Activated CD8-positive, alpha-beta T cell treated with anti-CD3 and anti-CD28 coated beads, Interleukin-2, amount 10 ng/mL, durations not matched to agents 7 days and 5 days (primary cell): ENCODE data around the gene FASTKD1. TPM values are rescaled to one million over a fixed set of nuclear protein-coding genes. Genes with fewer than 3 reads are reported as not detected.
"Not testable (repeated sequence)": the region's sequence is repeated elsewhere in the genome, so short reads cannot be mapped to it uniquely, and the experiment has no call there.

Source experiments
- ATAC-seq: fragments of 150-1000 bp; cut with Tn5 transposase; one replicate; pipeline ENCODE4 v1.10.0; 2021; ENCODE audit warnings: moderate library complexity
- CTCF ChIA-PET: fragments of 350-600 bp; sonication (Branson Sonifier 250); formaldehyde crosslinking; loops from one replicate; lab custom pipeline; 2021; ENCODE audit warnings: antibody characterized with exemption; lab: Charles Lee
- POLR2A ChIA-PET: fragments of 350-600 bp; sonication (Branson Sonifier 250); formaldehyde crosslinking; loops from one replicate; lab custom pipeline; 2021; ENCODE audit warnings: antibody characterized with exemption; lab: Charles Lee
- DNase-seq: peaks from one replicate; pipeline ENCODE4 v3.0.0-alpha.2; 2020
- H3K27ac Mint-ChIP-seq: one replicate; pipeline ENCODE4 v1.8.0; 2021; ENCODE audit warnings: mild to moderate bottlenecking, mixed read lengths
- H3K27me3 Mint-ChIP-seq: one replicate; pipeline ENCODE4 v1.8.0; 2021; ENCODE audit warnings: low read depth, mixed read lengths
- H3K36me3 Mint-ChIP-seq: one replicate; pipeline ENCODE4 v1.8.0; 2021; ENCODE audit warnings: low read depth, mixed read lengths
- H3K4me1 Mint-ChIP-seq: one replicate; pipeline ENCODE4 v1.8.0; 2021; ENCODE audit warnings: low read depth, mixed read lengths
- H3K4me3 Mint-ChIP-seq: one replicate; pipeline ENCODE4 v1.8.0; 2021; ENCODE audit warnings: mild to moderate bottlenecking, mixed read lengths
- H3K9me3 Mint-ChIP-seq: one replicate; pipeline ENCODE4 v1.8.0; 2022; ENCODE audit warnings: mixed read lengths; ENCODE audit not compliant: insufficient read depth
- total RNA-seq, 2 experiments: library from RNA; stranded (reverse); gene quantifications; one replicate each; pipeline ENCODE4 v1.2.3, GENCODE V29; 2021

FASTKD1 gene, protein sequence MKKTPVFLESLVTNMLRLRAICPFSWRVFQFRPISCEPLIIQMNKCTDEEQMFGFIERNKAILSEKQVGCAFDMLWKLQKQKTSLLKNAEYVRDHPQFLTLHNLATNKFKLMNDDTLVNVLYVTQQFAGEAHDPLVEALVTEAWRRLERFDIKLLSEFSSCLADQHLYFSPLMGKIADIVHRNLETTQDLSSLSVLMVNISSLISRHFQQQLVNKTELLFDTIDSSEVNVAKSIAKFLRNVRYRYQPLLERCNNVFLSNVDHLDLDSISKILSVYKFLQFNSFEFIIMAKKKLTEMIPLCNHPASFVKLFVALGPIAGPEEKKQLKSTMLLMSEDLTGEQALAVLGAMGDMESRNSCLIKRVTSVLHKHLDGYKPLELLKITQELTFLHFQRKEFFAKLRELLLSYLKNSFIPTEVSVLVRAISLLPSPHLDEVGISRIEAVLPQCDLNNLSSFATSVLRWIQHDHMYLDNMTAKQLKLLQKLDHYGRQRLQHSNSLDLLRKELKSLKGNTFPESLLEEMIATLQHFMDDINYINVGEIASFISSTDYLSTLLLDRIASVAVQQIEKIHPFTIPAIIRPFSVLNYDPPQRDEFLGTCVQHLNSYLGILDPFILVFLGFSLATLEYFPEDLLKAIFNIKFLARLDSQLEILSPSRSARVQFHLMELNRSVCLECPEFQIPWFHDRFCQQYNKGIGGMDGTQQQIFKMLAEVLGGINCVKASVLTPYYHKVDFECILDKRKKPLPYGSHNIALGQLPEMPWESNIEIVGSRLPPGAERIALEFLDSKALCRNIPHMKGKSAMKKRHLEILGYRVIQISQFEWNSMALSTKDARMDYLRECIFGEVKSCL
- total RNA-seq: 10 to 100 TPM; 42.1 to 52.0 TPM

DNA sequence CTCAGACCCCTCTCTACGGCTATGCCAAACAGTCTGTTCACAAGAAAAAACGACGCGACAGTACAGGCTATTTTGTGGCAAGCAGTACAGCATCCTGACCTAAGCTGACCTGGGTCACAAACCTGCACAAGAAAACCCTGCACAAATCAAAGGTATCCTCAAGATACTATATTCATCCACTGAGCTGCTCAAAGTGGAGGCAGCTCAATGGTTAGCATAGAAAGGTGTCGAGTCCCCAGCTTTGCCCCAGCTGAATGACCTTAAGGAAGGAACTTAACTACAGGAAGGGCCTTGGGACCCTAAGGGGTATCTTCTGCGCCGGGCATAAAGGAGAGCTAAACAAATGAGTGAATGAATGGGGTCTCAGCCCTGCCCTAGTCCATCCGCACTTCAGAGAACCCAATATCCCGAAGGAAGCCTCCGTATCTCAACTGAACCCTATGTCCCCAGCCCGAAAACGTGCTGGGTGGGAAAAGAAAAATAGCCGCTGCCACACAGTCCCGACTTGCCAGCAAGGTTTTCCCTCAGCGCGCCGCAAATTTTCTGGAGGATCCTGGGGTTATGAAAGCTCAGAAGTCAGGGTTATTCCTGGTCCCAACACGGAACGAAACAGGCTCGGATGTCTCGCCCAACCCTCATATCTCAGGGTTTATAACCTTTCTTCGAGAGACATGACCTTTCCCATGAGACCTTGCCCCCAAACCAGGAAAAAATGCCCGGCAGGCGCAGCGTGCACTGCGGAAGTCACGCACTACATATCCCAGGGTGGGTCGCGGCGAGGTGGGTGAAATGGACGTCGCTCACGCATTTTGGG, at the start of gene FASTKD1:
FASTKD1 (minus strand) TSS at position 706 of the 814 bp plus-strand sequence. CDS start 1,836 bp downstream, outside the sequence.
- H3K27me3 Mint-ChIP-seq: peaks cover 3% of the 10 kb centered on the region
- POLR2A ChIA-PET: interaction anchor here (0.6 to 3.8 kb wide), 4 partner anchors 11 to 202 kb away, joined by 3 to 28 read pairs (median 3); partner anchors contain the start of gene PPIG
- H3K9me3 Mint-ChIP-seq: no peaks in the 10 kb centered on the region
- peaks cover 13% of the 10 kb centered on the region for H3K36me3 Mint-ChIP-seq
- H3K4me1 Mint-ChIP-seq: peaks cover 24% of the 10 kb centered on the region
- peak within 1 kb of the TSS; percentile 99 for H3K4me3 Mint-ChIP-seq
- peak within 1 kb of the TSS; percentile 88 for H3K27ac Mint-ChIP-seq
- ATAC-seq (peak; percentile 97), DNase-seq (peak; percentile 92)
- CTCF ChIA-PET: interaction anchor here (1.1 to 1.8 kb wide), 4 partner anchors 8 to 221 kb away, joined by 3 to 4 read pairs (median 4); partner anchors contain the start of gene BBS5

DNA sequence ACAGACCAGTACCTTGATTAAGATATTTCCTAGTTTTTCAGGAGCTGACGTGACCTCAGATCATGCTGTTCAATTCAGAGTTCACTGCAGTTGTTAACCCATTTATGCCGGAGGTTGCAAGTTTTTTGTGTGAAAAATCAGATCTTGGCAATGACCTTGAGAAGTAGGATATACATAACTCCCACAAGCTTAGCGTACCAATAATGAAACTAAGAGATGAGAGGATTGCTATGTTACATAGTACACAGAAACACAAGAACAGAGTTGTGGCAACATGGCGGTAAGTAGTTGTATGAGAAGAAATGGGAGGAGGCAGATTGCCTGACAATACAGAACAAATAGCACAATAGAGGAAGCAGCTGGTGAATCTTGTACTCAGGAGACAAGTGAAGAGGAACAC, 49.6 kb upstream of the FASTKD1 start:
- DNase-seq (no peak), ATAC-seq (no peak)
- CTCF ChIA-PET: no interaction called here
- Mint-ChIP-seq H3K36me3 (peaks cover 48% of the 10 kb centered on the region), H3K9me3 (no peaks in the 10 kb centered on the region), H3K4me1 (peaks cover 6% of the 10 kb centered on the region), H3K27ac (no peak overlapping the region), H3K4me3 (no peak overlapping the region), H3K27me3 (no peaks in the 10 kb centered on the region)
- POLR2A ChIA-PET: interaction anchor here (0.6 kb wide), 1 partner anchor 180 kb away, joined by 4 read pairs; no protein-coding TSS in a partner anchor

DNA sequence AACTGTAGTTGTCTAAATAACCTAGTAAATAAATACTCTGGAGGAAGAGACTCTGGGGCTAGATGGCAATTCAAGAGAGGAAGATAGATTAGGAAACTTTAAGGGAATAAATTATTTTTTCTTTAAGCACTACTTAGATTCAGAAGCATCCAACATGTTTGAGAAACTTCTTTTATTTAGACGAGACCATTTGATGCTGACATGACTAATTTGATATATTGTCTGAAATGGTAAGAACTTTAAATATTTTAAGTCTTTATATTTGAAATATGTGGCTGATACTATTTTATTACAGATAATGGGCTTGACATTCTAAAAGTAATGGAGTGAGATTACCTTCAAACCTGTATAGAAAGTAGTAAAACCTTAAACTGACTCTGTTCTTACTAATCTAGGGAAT, 46.8 kb upstream of the FASTKD1 start:
- no peak for ATAC-seq
- Mint-ChIP-seq H3K27me3 (no peaks in the 10 kb centered on the region), H3K4me3 (no peak overlapping the region), H3K27ac (no peak overlapping the region), H3K36me3 (peaks cover 70% of the 10 kb centered on the region), H3K9me3 (no peaks in the 10 kb centered on the region), H3K4me1 (peaks cover 6% of the 10 kb centered on the region)
- POLR2A ChIA-PET: no interaction called here
- CTCF ChIA-PET: no interaction called here
- no peak for DNase-seq

DNA sequence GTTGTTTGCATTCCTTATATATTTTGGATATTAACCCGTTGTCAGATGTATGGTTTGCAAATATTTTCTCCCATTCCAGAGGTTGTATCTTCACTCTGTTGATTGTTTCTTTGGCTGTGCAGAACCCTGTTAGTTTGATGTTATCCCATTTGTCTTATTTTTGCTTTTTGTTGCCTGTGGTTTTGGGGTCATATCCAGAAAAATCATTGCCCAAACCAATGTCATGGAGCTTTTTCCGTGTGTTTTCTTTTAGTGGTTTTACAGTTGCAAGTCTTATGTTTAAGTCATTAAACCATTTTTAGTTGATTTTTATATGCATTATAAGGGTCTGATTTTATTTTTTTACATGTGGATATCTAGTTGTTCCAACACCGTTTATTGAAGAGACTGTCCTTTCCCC, 46.3 kb upstream of the FASTKD1 start:
- ATAC-seq: no peak
- DNase-seq: no peak
- H3K27ac Mint-ChIP-seq: no peak overlapping the region
- H3K4me3 Mint-ChIP-seq: no peak overlapping the region
- ChIA-PET POLR2A (no interaction called here), CTCF (no interaction called here)
- no peaks in the 10 kb centered on the region for H3K27me3 Mint-ChIP-seq
- peaks cover 71% of the 10 kb centered on the region for H3K36me3 Mint-ChIP-seq
- H3K9me3 Mint-ChIP-seq: no peaks in the 10 kb centered on the region
- peaks cover 6% of the 10 kb centered on the region for H3K4me1 Mint-ChIP-seq

DNA sequence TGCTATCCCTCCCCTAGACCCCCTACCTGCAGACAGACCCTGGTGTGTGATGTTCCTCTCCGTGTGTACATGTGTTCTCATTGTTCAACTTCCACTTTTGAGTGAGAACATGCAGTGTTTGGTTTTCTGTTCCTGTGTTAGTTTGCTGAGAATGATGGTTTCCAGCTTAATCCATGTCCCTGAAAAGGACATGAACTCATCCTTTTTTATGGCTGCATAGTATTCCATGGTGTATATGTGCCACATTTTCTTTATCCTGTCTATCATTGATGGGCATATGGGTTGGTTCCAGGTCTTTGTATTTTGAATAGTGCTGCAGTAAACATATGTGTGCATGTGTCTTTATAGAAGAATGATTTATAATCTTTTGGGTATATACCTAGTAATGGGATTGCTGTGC, 42.3 kb upstream of the FASTKD1 start:
- H3K4me1 Mint-ChIP-seq, DNase-seq, H3K9me3 Mint-ChIP-seq, ATAC-seq, H3K27me3 Mint-ChIP-seq, POLR2A ChIA-PET, H3K27ac Mint-ChIP-seq, CTCF ChIA-PET, H3K4me3 Mint-ChIP-seq: not testable (repeated sequence)
- H3K36me3 Mint-ChIP-seq: peaks cover 79% of the 10 kb centered on the region

DNA sequence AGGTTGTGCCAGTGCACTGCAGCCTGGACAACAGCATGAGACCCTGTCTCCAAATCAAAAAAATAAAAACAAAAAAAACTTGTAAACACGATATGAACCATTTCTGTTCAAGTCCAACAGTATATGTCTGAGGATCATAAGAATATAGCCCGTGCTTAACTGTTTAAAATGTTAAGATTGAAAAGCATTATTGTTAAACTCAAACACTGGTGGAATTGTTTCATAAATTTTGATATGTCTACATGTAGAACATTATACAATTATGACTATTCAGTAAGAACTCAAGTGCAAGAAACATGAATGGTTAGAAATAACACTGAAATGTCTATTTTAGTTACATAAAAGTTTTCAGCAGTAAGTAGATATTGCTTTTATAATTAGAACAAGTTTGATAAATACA, 40.2 kb upstream of the FASTKD1 start:
- H3K27me3 Mint-ChIP-seq: no peaks in the 10 kb centered on the region
- ChIA-PET CTCF (no interaction called here), POLR2A (no interaction called here)
- peaks cover 81% of the 10 kb centered on the region for H3K36me3 Mint-ChIP-seq
- no peak overlapping the region for H3K27ac Mint-ChIP-seq
- H3K9me3 Mint-ChIP-seq: no peaks in the 10 kb centered on the region
- H3K4me1 Mint-ChIP-seq: peaks cover 2% of the 10 kb centered on the region
- no peak overlapping the region for H3K4me3 Mint-ChIP-seq
- DNase-seq (no peak), ATAC-seq (no peak)

DNA sequence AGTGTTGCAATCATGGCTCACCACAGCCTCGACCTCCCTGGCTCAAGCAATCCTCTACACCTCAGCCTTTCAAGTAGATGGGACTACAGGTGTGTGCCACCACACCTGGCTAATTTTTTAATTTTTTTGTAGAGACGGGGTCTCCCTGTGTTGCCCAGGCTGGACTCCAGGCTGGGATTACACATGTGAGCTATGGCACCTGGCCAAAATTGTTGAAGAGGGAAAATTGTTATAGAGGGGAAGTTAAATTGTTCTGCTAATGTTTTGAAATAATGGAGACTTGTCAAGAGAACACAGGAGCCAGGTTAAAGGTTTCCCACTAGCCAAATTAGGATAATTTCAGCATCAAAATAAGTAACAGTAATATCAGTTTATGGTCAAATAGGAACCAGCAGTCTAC, 35.6 kb upstream of the FASTKD1 start:
- ChIA-PET CTCF (no interaction called here), POLR2A (no interaction called here)
- H3K9me3 Mint-ChIP-seq: no peaks in the 10 kb centered on the region
- no peak overlapping the region for H3K27ac Mint-ChIP-seq
- H3K36me3 Mint-ChIP-seq: peaks cover 57% of the 10 kb centered on the region
- DNase-seq (no peak), ATAC-seq (no peak)
- H3K4me1 Mint-ChIP-seq: no peaks in the 10 kb centered on the region
- H3K4me3 Mint-ChIP-seq: no peak overlapping the region
- no peaks in the 10 kb centered on the region for H3K27me3 Mint-ChIP-seq

DNA sequence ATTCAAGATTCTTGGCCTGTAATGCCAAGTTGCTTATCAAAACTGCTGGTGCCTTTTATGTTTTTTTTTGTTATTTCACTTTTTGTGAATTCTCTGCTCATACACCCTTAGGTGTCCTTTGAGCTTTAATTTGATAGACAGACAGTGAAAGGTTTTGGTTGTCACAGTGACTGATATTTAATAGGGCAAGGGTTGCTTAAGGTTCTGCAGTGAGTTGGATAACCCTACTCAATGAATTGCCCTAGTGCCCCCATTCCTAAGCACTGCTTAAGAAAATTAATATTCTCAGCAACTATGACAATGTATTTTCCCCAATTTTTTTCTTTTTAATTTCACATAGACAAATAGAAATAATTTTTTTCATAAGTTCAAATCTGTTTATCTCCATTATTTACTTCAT, 25.9 kb upstream of the FASTKD1 start:
- no peaks in the 10 kb centered on the region for H3K4me1 Mint-ChIP-seq
- no peaks in the 10 kb centered on the region for H3K9me3 Mint-ChIP-seq
- ChIA-PET POLR2A (interaction anchor here (2.0 kb wide), 1 partner anchor 15 kb away, joined by 4 read pairs; the partner anchor contains the start of gene PPIG), CTCF (interaction anchor here (0.6 to 1.4 kb wide), 3 partner anchors 27 to 207 kb away, joined by 3 to 4 read pairs (median 3); partner anchors contain the start of gene BBS5)
- H3K27ac Mint-ChIP-seq: no peak overlapping the region
- peaks cover 10% of the 10 kb centered on the region for H3K36me3 Mint-ChIP-seq
- ATAC-seq: no peak
- no peak overlapping the region for H3K4me3 Mint-ChIP-seq
- H3K27me3 Mint-ChIP-seq: no peaks in the 10 kb centered on the region
- DNase-seq: no peak

DNA sequence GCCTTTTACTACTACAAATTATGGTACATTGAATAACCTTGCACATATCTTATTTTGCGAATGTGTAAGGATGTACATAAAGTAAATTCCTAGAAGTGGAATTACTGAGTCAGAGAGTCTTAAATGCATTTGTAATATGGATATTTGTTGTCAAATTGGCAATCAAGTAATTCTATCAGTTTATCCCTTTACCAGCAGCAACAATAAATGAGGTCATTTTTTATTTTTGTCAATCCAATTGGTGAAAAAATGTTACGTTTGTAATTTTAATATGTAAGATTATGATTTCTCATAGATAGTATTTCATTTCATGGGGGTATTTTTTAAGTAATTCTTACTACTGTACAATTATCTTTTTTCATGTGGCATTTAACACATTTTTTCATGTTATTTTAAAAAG, 25.3 kb upstream of the FASTKD1 start:
- no peak overlapping the region for H3K27ac Mint-ChIP-seq

DNA sequence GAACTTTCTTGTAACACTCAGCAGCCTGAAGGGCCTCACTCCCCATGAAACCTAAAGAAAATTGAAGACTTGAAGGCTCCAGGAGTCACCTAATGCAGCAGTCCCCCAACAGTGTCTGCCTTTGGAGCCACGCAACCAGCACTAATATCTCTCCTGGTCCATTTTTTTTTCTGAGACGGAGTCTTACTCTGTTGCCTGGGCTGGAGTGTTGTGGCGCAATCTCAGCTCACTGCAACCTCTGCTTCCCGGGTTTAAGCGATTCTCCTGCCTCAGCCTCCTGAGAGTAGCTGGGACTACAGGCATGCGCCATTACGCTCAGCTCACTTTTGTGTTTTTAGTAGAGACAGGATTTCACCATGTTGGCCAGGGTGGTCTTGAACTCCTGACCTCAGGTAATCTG, 22.9 kb upstream of the FASTKD1 start:
- H3K4me1 Mint-ChIP-seq, ATAC-seq, DNase-seq, H3K9me3 Mint-ChIP-seq, CTCF ChIA-PET, H3K4me3 Mint-ChIP-seq, H3K27ac Mint-ChIP-seq, H3K27me3 Mint-ChIP-seq: not testable (repeated sequence)
- H3K36me3 Mint-ChIP-seq: peaks cover 11% of the 10 kb centered on the region
- POLR2A ChIA-PET: interaction anchor here (1.2 kb wide), 1 partner anchor 12 kb away, joined by 3 read pairs; no protein-coding TSS in a partner anchor

More for the DNA sequence above, 25.3 kb upstream of the FASTKD1 start:
- H3K9me3 Mint-ChIP-seq: no peaks in the 10 kb centered on the region
- ChIA-PET POLR2A (interaction anchor here (0.6 to 2.0 kb wide), 2 partner anchors 14 to 36 kb away, joined by 3 to 4 read pairs; partner anchors contain the start of gene PPIG), CTCF (interaction anchor here (1.4 kb wide), 1 partner anchor 26 kb away, joined by 4 read pairs; no protein-coding TSS in a partner anchor)
- ATAC-seq (no peak), DNase-seq (no peak)
- no peaks in the 10 kb centered on the region for H3K4me1 Mint-ChIP-seq
- no peak overlapping the region for H3K4me3 Mint-ChIP-seq
- H3K27me3 Mint-ChIP-seq: no peaks in the 10 kb centered on the region
- peaks cover 7% of the 10 kb centered on the region for H3K36me3 Mint-ChIP-seq

DNA sequence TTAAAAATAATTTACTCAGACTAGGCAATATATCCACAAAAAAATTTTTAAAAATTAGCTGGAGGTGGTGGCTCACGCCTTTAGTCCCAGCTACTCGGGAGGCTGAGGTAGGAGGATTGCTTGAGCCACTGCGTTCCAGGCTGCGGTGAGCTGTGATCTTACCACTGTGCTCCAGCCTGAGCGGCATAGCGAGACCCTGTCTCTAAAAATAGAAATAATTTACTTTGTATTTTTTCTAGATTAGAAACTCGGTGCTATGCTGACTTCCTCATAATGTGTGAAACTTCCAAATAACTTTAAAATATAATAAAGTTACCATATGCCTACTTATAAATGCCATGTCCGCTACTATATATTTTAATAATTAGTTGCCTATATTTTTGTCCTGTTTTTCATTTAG, 17.1 kb upstream of the FASTKD1 start:
- POLR2A ChIA-PET: no interaction called here
- H3K9me3 Mint-ChIP-seq: no peaks in the 10 kb centered on the region
- H3K36me3 Mint-ChIP-seq: peaks cover 28% of the 10 kb centered on the region
- ATAC-seq (no peak), DNase-seq (no peak)
- H3K27ac Mint-ChIP-seq: no peak overlapping the region
- no peak overlapping the region for H3K4me3 Mint-ChIP-seq
- peaks cover 29% of the 10 kb centered on the region for H3K4me1 Mint-ChIP-seq
- no peaks in the 10 kb centered on the region for H3K27me3 Mint-ChIP-seq
- CTCF ChIA-PET: no interaction called here
